ENCODE data around the gene ZFP36.
A peak's percentile ranks its signal among the peaks of the same experiment; 100 is the strongest.
"Not testable (repeated sequence)": the region's sequence is repeated elsewhere in the genome, so short reads cannot be mapped to it uniquely, and the experiment has no call there.

ZFP36 gene

DNA sequence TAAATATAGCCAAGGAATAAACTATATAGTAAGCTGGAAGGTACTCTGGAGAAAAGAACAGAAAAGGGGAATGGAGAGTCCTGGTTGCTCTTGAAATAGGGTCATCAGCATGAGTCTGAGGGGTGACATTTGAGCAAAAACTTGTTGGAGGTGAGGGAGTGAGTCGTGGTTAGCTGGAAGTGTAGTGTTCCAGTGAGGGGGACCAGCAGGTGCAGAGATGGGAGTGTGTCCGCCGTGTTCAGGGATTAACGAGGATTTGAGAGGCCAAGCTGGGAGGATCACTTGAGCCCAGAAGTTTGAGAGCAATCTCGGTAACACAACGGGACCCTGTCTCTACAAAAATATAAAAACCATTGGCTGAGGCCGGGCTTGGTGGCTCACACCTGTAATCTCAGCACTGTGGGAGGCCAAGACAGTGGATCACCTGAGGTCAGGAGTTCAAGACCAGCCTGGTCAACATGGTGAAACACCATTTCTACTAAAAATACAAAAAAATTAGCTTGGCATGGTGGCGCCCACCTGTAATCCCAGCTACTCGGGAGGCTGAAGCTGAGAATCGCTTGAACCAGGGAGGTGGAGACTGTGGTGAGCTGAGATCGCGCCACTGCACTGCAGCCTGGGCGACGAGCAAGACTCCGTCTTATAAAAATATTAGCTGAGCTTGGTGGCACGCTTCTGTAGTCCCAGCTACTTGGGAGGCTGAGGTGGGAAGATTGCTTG, 39.9 kb downstream of the ZFP36 start:
- in situ Hi-C loops (cut with HindIII; ENCODE audit: low pct_ligation_motif_present, low sequenced_read_pairs): no loop called here
- no peak for TF ChIP-seq CTCF (IDR thresholded peaks at IDR 0.05; ENCODE audit: low read depth, low read length, missing control alignments)
- Histone ChIP-seq H3K36me3 (replicated peaks) (peaks cover 6% of the 10 kb centered on the region), H3K27ac (peak overlapping the region; percentile 96), H3K4me3 (ENCODE audit: low read depth, low read length) (peak overlapping the region; percentile 99), H3K27me3 (replicated peaks) (no peaks in the 10 kb centered on the region)
- no peak for DNase-seq

DNA sequence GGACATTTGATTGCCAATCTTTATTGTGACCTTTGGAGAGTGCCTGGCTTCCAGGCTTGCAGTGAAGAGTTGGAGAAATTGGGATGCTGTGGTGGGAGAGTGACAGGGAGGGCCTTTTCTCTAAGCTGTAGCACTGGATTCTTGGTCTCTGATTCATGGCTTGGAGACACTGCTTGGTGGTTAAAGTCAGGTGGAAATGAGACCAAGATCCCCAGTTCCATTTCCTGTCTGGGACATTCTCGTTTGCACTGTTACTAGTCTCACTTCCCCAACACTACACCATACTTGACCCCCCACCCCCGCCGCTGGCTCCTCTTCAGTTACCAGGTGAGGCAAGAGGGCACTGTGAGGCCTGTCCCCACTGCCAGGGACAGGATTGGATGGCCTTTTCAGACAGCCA, 41.6 kb downstream of the ZFP36 start:
- peak; percentile 54 for DNase-seq
- Histone ChIP-seq H3K27me3 (replicated peaks) (no peaks in the 10 kb centered on the region), H3K4me3 (ENCODE audit: low read depth, low read length) (no peak overlapping the region), H3K27ac (peak overlapping the region; percentile 62), H3K36me3 (replicated peaks) (peaks cover 15% of the 10 kb centered on the region)
- in situ Hi-C loops (cut with HindIII; ENCODE audit: low pct_ligation_motif_present, low sequenced_read_pairs): no loop called here
- TF ChIP-seq CTCF (IDR thresholded peaks at IDR 0.05; ENCODE audit: low read depth, low read length, missing control alignments): no peak

DNA sequence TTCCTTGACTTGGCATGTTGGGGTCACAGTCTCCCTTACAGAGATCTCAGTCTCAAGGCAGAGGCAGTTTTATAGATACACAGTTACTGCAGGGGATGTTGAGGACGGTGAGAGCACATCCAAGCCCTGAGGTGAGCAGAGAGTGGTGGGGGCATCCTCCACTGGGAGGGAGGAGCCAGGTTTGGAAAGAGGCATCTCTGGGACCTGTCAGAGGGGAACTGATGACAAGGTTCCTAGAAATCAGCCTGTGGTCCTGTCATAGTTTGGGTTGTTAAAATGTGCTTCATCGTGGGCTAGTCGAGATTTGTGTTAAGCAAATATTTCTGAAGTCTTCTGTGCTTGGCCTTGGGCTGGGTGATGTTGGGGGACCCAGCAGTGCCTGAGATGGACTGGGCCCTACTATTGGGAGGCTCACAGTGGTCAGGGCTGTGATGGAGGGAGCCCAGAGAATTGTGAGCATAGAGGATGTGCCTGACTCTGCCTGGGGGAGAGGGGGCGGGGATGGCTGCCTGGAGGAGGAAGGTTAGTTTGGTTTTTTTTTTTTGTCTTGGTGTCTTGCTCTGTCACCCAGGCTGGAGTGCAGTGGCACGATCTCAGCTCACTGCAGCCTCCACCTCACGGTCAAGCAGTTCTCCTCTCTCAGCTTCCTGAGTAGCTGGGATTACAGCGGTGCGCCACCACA, 42.6 kb downstream of the ZFP36 start:
- Histone ChIP-seq H3K36me3 (replicated peaks) (peaks cover 23% of the 10 kb centered on the region), H3K27ac (no peak overlapping the region), H3K4me3 (ENCODE audit: low read depth, low read length) (no peak overlapping the region), H3K27me3 (replicated peaks) (no peaks in the 10 kb centered on the region)
- no peak for DNase-seq
- in situ Hi-C loops (cut with HindIII; ENCODE audit: low pct_ligation_motif_present, low sequenced_read_pairs): no loop called here
- no peak for TF ChIP-seq CTCF (IDR thresholded peaks at IDR 0.05; ENCODE audit: low read depth, low read length, missing control alignments)

DNA sequence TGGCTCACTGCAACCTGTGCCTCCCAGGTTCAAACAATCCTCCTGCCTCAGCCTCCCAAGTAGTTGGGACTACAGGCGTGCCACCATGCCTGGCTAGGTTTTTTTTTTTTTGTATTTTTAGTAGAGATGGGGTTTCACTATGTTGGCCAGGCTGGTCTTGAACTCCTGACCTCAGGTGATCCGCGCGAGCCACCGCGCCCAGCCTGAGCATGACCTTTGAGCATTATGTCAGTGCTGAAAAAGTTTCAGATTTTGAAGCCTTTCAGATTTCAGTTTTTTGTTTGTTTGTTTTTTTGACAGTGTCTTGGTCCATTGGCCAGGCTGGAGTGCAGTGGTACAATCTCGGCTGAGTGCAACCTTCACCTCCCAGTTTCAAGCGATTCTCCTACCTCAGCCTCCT, 44.6 kb downstream of the ZFP36 start:
- H3K36me3 ChIP-seq (replicated peaks): peaks cover 33% of the 10 kb centered on the region
- in situ Hi-C loops (cut with HindIII; ENCODE audit: low pct_ligation_motif_present, low sequenced_read_pairs): not testable (repeated sequence)

More for the DNA sequence above, 44.6 kb downstream of the ZFP36 start:
- not testable (repeated sequence) for H3K4me3 ChIP-seq (ENCODE audit: low read depth, low read length); H3K27me3 ChIP-seq (replicated peaks); DNase-seq; H3K27ac ChIP-seq

Measured in brain microvascular endothelial cell (primary cell).